OCI-LY3 (cell line): ENCODE data around the gene USP17L20.
"Not testable (repeated sequence)": the region's sequence is repeated elsewhere in the genome, so short reads cannot be mapped to it uniquely, and the experiment has no call there.

Experiments used
- H2AFZ ChIP-seq: fragments of 200-600, 300-600 bp; shearing (Covaris generic); 2 replicates; pipeline ENCODE4 v1.6.0; 2014; ENCODE audit warnings: antibody characterized with exemption, low read depth, low read length
- H3K27ac ChIP-seq: fragments of 200-600, 300-600 bp; sonication (generic); 2 replicates; pipeline ENCODE4 v1.5.1; 2014; ENCODE audit warnings: mild to moderate bottlenecking, low read length, moderate library complexity, mixed read lengths
- H3K27me3 ChIP-seq: fragments of 200-600, 300-600 bp; sonication (generic); 2 replicates; pipeline ENCODE4 v1.6.1; 2014; ENCODE audit warnings: low read depth, low read length, mixed read lengths
- H3K36me3 ChIP-seq: fragments of 200-600, 300-600 bp; sonication (generic); replicated peaks from 2 replicates; pipeline ENCODE3; 2014; ENCODE audit warnings: low read depth, low read length, mixed read lengths
- H3K4me1 ChIP-seq: fragments of 300-600, 200-600 bp; sonication (generic); 2 replicates; pipeline ENCODE4 v1.6.1; 2014; ENCODE audit warnings: low read length, mixed read lengths
- H3K4me2 ChIP-seq: fragments of 200-600, 300-600 bp; sonication (generic); 2 replicates; pipeline ENCODE4 v1.6.1; 2014; ENCODE audit warnings: low read length, mixed read lengths
- H3K4me3 ChIP-seq: fragments of 300-600, 200-600 bp; sonication (generic); 2 replicates; pipeline ENCODE4 v1.5.1; 2014; ENCODE audit warnings: antibody characterized with exemption, mild to moderate bottlenecking, low read length, moderate library complexity
- H3K79me2 ChIP-seq: fragments of 300-600, 200-600 bp; shearing (Covaris generic); 2 replicates; pipeline ENCODE4 v1.6.1; 2014; ENCODE audit warnings: mild to moderate bottlenecking, low read length, mixed read lengths
- H3K9ac ChIP-seq: fragments of 300-600, 200-600 bp; shearing (Covaris generic); 2 replicates; pipeline ENCODE4 v1.6.0; 2014; ENCODE audit warnings: mild to moderate bottlenecking, low read length, moderate library complexity
- H3K9me3 ChIP-seq: fragments of 200-600, 300-600 bp; shearing (Covaris generic); 2 replicates; pipeline ENCODE4 v1.6.1; 2014; ENCODE audit warnings: low read length, mixed read lengths; ENCODE audit not compliant: insufficient read depth
- H4K20me1 ChIP-seq: fragments of 200-600, 300-600 bp; sonication (generic); 2 replicates; pipeline ENCODE4 v1.6.1; 2016; ENCODE audit warnings: low read length, mixed read lengths; ENCODE audit not compliant: insufficient read depth

Gene USP17L20

GRCh38 chr4:9257824-9258223, at the start of gene USP17L20:
Gene USP17L20, plus strand, starts transcription at chr4:9258124. Its CDS starts 0 bp downstream, at chr4:9258124.
- not testable (repeated sequence) for H3K79me2 ChIP-seq, H3K4me1 ChIP-seq, H3K27ac ChIP-seq, H3K4me3 ChIP-seq, H3K9me3 ChIP-seq, H3K9ac ChIP-seq, H4K20me1 ChIP-seq, H3K27me3 ChIP-seq, H3K4me2 ChIP-seq, H3K36me3 ChIP-seq, H2AFZ ChIP-seq

GRCh38 chr4:9210357-9210756, 47.6 kb upstream of the USP17L20 start, which contains the start of gene USP17L10:
Gene USP17L10, plus strand, starts transcription at chr4:9210657. Its CDS starts 0 bp downstream, at chr4:9210657.
- H3K9ac ChIP-seq, H3K27me3 ChIP-seq, H3K4me2 ChIP-seq, H3K36me3 ChIP-seq, H3K27ac ChIP-seq, H3K4me1 ChIP-seq, H3K79me2 ChIP-seq, H4K20me1 ChIP-seq, H2AFZ ChIP-seq, H3K4me3 ChIP-seq, H3K9me3 ChIP-seq: not testable (repeated sequence)

GRCh38 chr4:9214701-9215100, 43.2 kb upstream of the USP17L20 start:
- not testable (repeated sequence) for H3K4me2 ChIP-seq, H2AFZ ChIP-seq, H3K36me3 ChIP-seq, H3K9me3 ChIP-seq, H4K20me1 ChIP-seq, H3K4me3 ChIP-seq, H3K9ac ChIP-seq, H3K27ac ChIP-seq, H3K4me1 ChIP-seq, H3K27me3 ChIP-seq, H3K79me2 ChIP-seq

- not testable (repeated sequence) for H3K27me3 ChIP-seq, H4K20me1 ChIP-seq, H2AFZ ChIP-seq, H3K9ac ChIP-seq, H3K27ac ChIP-seq, H3K4me3 ChIP-seq, H3K4me2 ChIP-seq, H3K36me3 ChIP-seq, H3K79me2 ChIP-seq, H3K4me1 ChIP-seq, H3K9me3 ChIP-seq
Measured at GRCh38 chr4:9215105-9215504, 42.8 kb upstream of the USP17L20 start, which contains the start of gene USP17L11. Gene USP17L11, plus strand, starts transcription at chr4:9215405. Its CDS starts 0 bp downstream, at chr4:9215405.

GRCh38 chr4:9219852-9220251, 38.1 kb upstream of the USP17L20 start, which contains the start of gene USP17L12:
Gene USP17L12, plus strand, starts transcription at chr4:9220152. Its CDS starts 0 bp downstream, at chr4:9220152.
- H2AFZ ChIP-seq, H3K79me2 ChIP-seq, H3K9me3 ChIP-seq, H3K9ac ChIP-seq, H3K27me3 ChIP-seq, H3K4me3 ChIP-seq, H3K36me3 ChIP-seq, H3K4me1 ChIP-seq, H3K27ac ChIP-seq, H3K4me2 ChIP-seq, H4K20me1 ChIP-seq: not testable (repeated sequence)

- H3K27ac ChIP-seq, H3K9me3 ChIP-seq, H3K9ac ChIP-seq, H2AFZ ChIP-seq, H3K27me3 ChIP-seq, H3K4me3 ChIP-seq, H3K79me2 ChIP-seq, H3K36me3 ChIP-seq, H3K4me2 ChIP-seq, H3K4me1 ChIP-seq, H4K20me1 ChIP-seq: not testable (repeated sequence)
Measured at GRCh38 chr4:9224596-9224995, 33.3 kb upstream of the USP17L20 start, which contains the start of gene USP17L13. Gene USP17L13, plus strand, starts transcription at chr4:9224896. Its CDS starts 0 bp downstream, at chr4:9224896.

GRCh38 chr4:9230249-9230648, 27.7 kb upstream of the USP17L20 start:
- not testable (repeated sequence) for H3K4me3 ChIP-seq

GRCh38 chr4:9234085-9234484, 23.8 kb upstream of the USP17L20 start, which contains the start of gene USP17L15:
Gene USP17L15, plus strand, starts transcription at chr4:9234385. Its CDS starts 0 bp downstream, at chr4:9234385.
- not testable (repeated sequence) for H3K4me1 ChIP-seq, H3K9me3 ChIP-seq, H3K9ac ChIP-seq, H4K20me1 ChIP-seq, H3K79me2 ChIP-seq, H3K4me2 ChIP-seq, H3K27ac ChIP-seq, H3K4me3 ChIP-seq, H3K36me3 ChIP-seq, H3K27me3 ChIP-seq, H2AFZ ChIP-seq

More at GRCh38 chr4:9230249-9230648, 27.7 kb upstream of the USP17L20 start:
- not testable (repeated sequence) for H3K4me1 ChIP-seq, H4K20me1 ChIP-seq, H3K36me3 ChIP-seq, H2AFZ ChIP-seq, H3K4me2 ChIP-seq, H3K27me3 ChIP-seq, H3K27ac ChIP-seq, H3K79me2 ChIP-seq, H3K9ac ChIP-seq, H3K9me3 ChIP-seq

- H3K36me3 ChIP-seq, H2AFZ ChIP-seq, H3K9me3 ChIP-seq, H3K4me3 ChIP-seq, H4K20me1 ChIP-seq, H3K27me3 ChIP-seq, H3K4me2 ChIP-seq, H3K79me2 ChIP-seq, H3K4me1 ChIP-seq, H3K9ac ChIP-seq, H3K27ac ChIP-seq: not testable (repeated sequence)
Measured at GRCh38 chr4:9238461-9238860, 19.5 kb upstream of the USP17L20 start.

GRCh38 chr4:9243579-9243978, 14.3 kb upstream of the USP17L20 start, which contains the start of gene USP17L17:
Gene USP17L17, plus strand, starts transcription at chr4:9243879. Its CDS starts 0 bp downstream, at chr4:9243879.
- not testable (repeated sequence) for H3K4me3 ChIP-seq, H3K9me3 ChIP-seq, H4K20me1 ChIP-seq, H3K27me3 ChIP-seq, H3K4me1 ChIP-seq, H3K36me3 ChIP-seq, H3K79me2 ChIP-seq, H3K9ac ChIP-seq, H2AFZ ChIP-seq, H3K4me2 ChIP-seq, H3K27ac ChIP-seq
